ENCODE measurements around the gene SCGB1D1.
A peak's percentile ranks its signal among the peaks of the same experiment; 100 is the strongest.
"Not testable (repeated sequence)": the region's sequence is repeated elsewhere in the genome, so short reads cannot be mapped to it uniquely, and the experiment has no call there.

SCGB1D1 gene

GRCh38 chr11:62169448-62169847, 20.6 kb upstream of the SCGB1D1 start:
- DNase-seq = no peak

- DNase-seq = no peak
Measured at GRCh38 chr11:62169935-62170334, 20.1 kb upstream of the SCGB1D1 start.

- DNase-seq = peak; percentile 87
Measured at GRCh38 chr11:62171261-62171723, 18.7 kb upstream of the SCGB1D1 start.

- DNase-seq = no peak
Measured at GRCh38 chr11:62172294-62172693, 17.7 kb upstream of the SCGB1D1 start.

GRCh38 chr11:62176766-62177165, 13.2 kb upstream of the SCGB1D1 start:
- DNase-seq = no peak

- no peak for DNase-seq
Measured at GRCh38 chr11:62179995-62180394, 10.0 kb upstream of the SCGB1D1 start.

GRCh38 chr11:62181097-62181496, 8.9 kb upstream of the SCGB1D1 start:
- DNase-seq = no peak

GRCh38 chr11:62182147-62182891, 7.7 kb upstream of the SCGB1D1 start:
- no peak for DNase-seq

GRCh38 chr11:62186195-62186594, 3.8 kb upstream of the SCGB1D1 start:
- DNase-seq = peak; percentile 51

- no peak for DNase-seq
Measured at GRCh38 chr11:62193952-62194351, 3.9 kb downstream of the SCGB1D1 start.

- not testable (repeated sequence) for DNase-seq
Measured at GRCh38 chr11:62195010-62195409, 5.0 kb downstream of the SCGB1D1 start.

- DNase-seq = peak; percentile 53
Measured at GRCh38 chr11:62195945-62196344, 5.9 kb downstream of the SCGB1D1 start.

GRCh38 chr11:62197400-62197799, 7.4 kb downstream of the SCGB1D1 start:
- not testable (repeated sequence) for DNase-seq

GRCh38 chr11:62201376-62201775, 11.4 kb downstream of the SCGB1D1 start:
- DNase-seq = no peak

- no peak for DNase-seq
Measured at GRCh38 chr11:62202910-62203309, 12.9 kb downstream of the SCGB1D1 start.

GRCh38 chr11:62204430-62204829, 14.4 kb downstream of the SCGB1D1 start:
- no peak for DNase-seq

- DNase-seq = no peak
Measured at GRCh38 chr11:62205441-62205840, 15.4 kb downstream of the SCGB1D1 start.

GRCh38 chr11:62206276-62207066, 16.5 kb downstream of the SCGB1D1 start:
- DNase-seq = not testable (repeated sequence)

- no peak for DNase-seq
Measured at GRCh38 chr11:62208785-62209144, 18.7 kb downstream of the SCGB1D1 start.

- peak; percentile 36 for DNase-seq
Measured at GRCh38 chr11:62217191-62217748, 27.3 kb downstream of the SCGB1D1 start.

GRCh38 chr11:62221498-62221897, 31.5 kb downstream of the SCGB1D1 start:
- no peak for DNase-seq

GRCh38 chr11:62223095-62223494, 33.1 kb downstream of the SCGB1D1 start:
- no peak for DNase-seq

- DNase-seq = no peak
Measured at GRCh38 chr11:62233730-62234129, 43.7 kb downstream of the SCGB1D1 start.

GRCh38 chr11:62236187-62236586, 46.2 kb downstream of the SCGB1D1 start:
- DNase-seq = no peak
